Eye (tissue), 1 donor: ENCODE data around the gene MAK.
"Not testable (repeated sequence)": the region's sequence is repeated elsewhere in the genome, so short reads cannot be mapped to it uniquely, and the experiment has no call there.

Experiments
- DNase-seq: peaks from one replicate; pipeline ENCODE4 v3.0.0-alpha.2; 2015

MAK gene

DNA sequence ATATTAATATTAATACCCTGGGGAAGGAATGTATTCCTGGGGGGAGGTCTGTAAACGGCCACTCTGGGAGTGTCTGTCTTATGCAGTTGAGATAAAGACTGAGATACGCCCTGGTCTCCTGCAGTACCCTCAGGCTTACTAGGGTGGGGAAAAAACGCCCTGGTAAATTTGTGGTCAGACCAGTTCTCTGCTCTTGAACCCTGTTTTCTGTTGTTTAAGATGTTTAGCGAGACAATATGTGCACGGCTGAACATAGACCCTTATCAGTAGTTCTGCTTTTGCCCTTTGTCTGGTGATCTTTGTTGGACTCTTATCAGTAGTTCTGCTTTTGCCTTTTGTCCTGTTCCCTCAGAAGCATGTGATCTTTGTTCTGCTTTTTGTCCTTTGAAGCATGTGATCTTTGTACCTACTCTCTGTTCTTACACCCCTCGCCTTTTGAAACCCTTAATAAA, 15.5 kb upstream of the MAK start:
- not testable (repeated sequence) for DNase-seq

DNA sequence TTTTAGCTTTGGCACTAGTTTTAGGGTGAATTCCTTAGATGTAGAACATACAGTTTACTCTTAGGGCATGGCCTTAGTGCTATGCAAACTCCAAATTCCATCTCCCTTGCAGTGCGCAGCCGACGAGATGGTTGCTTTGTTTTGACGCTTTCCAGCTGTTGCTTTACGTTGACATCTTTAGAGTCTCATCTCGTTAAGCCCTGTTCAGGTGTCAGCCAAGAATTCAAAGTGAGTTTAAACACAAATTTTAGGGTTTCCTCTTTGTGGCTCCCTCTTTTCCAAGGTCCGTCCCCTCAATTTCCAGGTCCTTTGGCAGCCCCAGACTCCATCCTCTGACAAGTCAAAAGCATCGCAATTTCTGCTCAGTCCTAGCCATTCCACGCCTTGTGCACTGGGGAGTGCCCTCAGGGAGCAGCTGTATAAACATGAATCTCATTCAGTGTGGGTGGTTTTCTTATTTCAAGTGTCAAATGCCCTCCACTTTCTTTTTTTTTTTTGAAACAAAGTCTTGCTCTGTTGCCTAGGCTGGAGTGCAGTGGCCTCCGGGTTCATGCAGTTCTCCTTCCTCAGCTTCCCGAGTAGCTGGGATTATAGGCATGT, 14.1 kb upstream of the MAK start:
- no peak for DNase-seq

DNA sequence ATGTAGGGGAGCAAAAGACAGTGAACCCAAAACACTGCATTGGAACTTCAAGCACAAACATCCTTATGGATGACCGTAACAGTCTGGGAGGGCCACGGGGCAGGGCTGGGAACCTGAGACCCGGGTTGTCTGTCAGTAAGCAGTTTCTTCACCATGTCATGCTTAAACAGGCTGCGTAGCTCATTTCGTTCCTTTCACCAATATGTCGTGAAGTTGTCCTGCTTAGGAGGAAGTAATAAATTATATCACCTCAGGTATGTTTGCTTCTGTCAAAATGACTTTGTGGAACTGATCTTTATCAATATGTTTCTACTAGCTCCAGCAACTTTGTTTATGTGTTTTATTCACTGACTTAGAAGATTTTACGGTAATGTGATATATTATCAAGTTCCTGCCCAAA, 12.4 kb upstream of the MAK start:
- DNase-seq, result no peak

DNA sequence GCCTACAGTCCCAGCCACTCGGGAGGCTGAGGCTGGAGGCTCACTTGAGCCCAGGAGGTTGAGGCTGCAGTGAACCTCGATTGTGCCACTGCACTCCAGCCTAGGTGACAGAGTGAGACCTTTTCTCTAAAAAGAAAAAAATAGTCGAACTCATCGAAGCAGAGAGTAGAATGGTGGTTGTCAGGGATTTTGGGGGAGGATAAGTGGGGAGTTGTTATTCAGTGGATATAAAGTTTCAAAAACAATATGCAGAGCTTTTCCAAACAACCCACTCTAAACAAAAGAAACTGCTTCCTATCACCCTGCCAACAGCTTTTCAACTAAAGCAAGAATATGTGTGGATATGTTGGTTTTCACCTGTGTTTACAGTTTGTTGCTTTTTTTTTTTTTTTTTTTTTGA, 11.6 kb upstream of the MAK start:
- DNase-seq, result no peak

DNA sequence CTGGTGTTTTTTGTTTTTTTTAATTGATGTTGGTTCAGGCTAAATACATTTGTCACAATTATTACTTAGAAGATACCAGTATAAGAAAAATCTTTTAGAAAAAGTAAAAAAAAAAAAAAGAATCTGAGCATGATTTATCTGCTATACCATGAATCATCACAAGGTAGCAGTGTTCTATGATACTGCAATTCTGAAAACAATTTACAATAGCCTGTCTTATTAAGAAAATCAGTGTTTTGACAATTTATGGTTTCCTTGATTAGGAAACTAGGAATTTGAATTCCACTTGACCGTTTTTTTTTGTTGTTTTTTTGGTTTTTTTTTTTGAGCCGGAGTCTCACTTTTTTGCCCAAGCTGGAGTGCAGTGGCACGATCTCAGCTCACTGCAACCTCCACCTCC, 9.3 kb upstream of the MAK start:
- no peak for DNase-seq

DNA sequence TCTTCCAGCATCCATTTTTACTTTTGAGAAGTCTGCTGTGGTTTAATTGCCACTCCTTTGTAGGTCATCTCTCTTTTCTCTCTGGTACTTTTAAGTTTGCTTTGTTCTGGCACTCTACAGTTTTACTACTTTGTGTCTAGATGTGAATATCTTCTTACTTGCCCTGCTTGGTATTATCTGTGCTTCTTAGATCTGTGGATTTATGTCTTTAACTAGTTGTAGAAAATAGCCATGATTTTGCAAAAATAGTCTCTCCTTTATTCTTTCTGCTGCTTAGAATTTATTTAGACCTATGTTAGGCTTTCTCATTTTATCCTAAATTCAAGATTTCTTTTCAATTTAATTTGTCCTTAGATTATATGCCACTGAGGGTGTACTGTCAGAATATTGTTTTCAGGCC, 5.2 kb upstream of the MAK start:
- DNase-seq, result no peak

DNA sequence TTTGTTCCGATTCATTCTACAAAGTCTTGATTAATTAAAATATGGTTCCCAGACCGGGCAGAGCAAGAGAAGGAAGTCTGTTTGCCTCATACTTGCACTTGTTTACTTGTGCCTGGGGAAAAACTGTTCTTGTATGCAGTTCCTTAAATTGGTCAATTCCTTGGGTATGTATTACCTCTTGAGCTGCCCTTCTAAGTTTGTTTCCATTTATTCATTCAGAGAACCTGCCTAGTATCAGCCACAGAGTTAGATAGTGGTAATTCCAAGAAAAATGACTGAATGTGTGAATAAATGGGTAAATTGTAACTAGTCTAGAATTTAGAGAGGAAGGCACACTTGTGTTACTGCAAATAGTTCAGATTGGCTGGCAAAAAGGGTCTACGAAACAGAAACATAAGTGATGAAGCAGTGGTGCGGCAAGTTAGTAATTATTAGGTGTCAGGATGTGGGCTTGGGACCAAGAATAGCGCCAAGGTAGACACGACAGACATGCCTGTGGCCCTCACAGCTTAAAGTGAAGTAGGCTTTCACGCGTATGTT, 525 bp upstream of the MAK start:
- no peak for DNase-seq

DNA sequence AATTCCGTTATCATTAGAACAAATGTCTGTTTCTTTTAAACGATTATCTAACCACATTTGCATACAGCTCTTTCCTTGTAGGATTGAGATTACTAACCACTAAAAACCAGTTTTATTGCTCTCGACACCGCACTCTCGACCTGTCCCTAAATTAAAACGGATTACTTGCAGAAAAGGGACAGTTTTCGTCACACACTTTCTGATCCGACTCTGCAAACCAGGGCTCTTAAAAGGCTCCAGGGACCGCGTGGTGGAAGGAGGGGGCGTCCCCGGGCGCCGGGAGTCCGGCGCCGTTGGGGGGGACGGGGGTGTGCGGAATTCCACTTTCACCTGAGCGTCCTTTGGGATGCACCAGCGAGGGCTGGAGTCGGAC, 731 bp downstream of the MAK start:
- DNase-seq, result no peak

DNA sequence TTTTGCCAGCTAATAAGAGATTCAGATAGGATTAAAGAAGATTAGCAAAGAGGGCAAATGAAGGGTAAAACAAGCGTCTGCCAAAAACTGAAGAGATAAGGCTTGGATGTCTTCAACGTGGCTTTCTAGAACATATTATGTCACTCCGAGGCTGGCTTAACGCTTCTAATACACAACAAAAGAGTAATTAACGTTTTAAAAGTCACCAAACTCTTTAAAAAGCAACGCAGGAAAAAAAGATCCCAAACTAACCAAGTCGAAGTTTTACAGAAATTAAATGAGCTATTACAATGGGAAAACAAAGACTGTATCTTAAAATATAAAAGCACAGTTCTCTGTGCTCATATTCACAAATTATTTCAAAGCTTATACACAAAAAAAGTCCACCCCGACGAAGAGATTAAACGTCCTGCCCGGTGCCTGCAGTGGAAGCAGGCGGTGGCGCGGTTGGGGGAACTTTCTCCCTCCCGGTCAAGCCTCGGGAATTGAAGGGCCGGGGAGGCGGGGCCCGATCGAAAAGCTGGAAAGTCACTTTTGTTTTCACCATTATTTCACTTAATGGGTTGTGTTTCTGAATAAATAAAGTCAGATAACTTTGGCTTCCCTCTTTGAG, 1.2 kb downstream of the MAK start:
- DNase-seq, result peak; percentile 67

DNA sequence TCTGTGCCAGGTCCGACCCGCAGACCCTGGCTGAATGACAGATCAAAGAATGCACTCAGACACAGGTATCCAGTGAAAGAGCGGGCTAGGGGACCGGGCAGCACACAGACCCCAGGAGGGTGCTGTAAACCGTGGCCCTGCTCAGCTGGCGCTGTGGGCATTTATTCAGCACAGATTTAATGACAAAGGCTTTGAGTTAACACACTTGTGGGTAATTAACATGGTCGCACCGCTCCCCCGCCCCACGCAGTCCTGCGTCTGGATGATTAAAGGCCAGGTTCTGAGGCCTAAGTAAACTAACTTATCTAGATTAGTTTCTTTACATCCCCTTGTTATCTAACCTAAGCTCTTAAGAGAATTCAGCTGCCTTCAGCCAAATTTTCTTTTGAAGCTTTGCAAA, 3.5 kb downstream of the MAK start:
- DNase-seq, result no peak

DNA sequence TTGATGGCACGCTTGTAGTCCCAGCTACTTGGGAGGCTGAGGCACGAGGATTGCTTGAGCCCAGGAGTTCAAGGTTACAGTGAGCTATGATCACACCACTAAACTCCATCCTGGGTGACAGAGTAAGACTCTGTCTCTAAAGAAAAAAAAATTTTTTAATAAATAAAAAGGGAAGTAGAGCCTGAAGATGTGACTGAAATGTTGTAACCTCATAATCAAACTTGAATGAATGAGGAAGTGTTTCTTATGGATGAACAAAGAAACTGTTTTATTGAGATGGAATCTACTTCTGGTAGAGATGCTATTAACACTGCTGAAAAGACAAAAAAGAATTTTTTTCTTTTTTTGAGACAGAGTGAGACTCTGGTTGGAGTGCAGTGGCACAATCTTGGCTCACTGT, 6.7 kb downstream of the MAK start:
- no peak for DNase-seq

DNA sequence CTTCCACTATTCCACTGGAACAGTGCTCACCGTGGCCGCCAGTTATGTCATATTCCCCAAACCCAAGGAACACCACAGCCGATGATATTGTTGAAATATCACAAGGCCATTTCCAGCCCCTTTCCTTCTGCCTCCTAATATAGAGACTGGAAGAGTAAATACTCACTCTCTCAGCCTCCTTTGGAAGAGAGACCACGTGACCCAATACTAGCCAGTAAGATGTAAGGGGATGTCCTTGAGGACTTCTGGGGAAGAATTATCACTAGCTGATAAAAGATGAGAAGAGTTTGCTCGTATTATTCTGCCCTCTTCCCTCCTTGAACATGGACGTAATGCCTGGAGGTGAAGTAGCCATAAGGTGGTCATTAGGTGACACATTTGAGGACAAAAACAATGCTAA, 13.5 kb downstream of the MAK start:
- DNase-seq, result no peak

DNA sequence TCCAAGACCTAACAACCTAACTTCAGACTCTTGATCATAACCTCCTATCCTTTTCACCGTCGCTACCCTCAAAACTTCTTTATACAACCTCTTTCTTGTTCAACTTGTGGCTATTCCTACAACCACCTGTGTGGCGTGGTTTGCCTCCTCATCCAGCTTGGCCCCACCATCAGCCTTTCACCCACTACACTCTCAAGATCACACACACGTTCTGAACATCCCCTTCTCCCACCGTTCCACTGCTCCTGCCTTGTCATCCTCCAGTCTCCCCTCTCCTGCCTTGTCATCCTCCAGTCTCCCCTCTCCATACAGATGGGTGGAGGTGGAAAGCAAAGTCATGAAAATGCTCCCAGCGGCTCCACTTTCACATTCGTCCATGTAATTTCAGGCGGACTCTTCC, 14.0 kb downstream of the MAK start:
- DNase-seq, result no peak

DNA sequence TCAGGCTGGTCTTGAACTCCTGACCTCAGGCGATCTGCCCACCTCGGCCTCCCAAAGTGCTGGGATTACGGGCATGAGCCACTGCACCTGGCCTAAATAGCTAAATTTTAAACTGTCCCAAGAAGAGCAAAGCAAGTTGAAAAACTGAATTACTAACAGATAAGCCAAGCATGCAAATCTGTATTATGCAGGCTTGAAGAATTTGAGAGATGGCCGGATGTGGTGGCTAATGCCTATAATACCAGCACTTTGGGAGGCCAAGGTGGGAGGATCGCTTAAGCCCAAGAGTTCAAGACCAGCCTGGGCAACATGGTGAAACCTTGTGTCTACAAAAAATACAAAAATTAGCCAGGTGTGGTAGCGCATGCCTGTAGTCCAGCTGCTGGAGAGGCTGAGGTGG, 24.2 kb downstream of the MAK start:
- DNase-seq, result not testable (repeated sequence)

DNA sequence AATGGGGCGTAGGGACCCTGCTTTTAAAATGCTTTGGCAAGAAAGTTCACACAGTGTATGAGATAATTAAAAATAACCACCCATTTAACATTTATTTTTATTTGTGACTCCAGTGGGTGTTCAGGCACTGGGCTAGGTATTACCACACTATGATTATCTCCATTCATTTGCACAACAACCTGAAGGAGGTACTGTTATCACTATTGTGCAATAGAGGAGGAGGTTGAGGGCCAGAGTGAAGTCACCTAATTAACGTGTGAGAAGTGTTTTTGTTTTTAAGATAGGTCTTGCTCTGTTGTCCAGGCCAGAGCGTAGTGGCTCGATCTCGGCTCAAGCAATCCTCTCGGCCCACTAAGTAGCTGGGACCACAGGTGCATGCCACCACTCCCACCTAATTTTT, 29.2 kb downstream of the MAK start:
- DNase-seq, result no peak

DNA sequence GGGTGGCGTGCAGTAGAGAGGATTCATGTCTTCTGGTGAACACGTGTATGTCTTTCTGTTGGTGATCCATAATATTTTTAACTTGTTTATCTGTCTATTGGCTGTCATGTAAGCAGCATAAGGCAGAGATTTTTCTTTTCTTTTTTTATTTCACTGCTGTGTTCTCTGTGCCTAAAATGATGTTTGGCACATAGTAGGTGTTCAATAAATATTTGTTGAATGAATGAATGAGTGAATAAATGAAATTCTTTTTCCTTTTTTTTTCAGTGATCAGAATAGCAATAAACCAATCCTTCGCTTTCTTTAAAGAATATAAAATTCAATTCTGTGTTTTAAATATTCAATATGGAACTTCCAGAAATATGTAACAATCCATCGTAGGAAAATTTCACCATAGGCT, 30.0 kb downstream of the MAK start:
- no peak for DNase-seq

DNA sequence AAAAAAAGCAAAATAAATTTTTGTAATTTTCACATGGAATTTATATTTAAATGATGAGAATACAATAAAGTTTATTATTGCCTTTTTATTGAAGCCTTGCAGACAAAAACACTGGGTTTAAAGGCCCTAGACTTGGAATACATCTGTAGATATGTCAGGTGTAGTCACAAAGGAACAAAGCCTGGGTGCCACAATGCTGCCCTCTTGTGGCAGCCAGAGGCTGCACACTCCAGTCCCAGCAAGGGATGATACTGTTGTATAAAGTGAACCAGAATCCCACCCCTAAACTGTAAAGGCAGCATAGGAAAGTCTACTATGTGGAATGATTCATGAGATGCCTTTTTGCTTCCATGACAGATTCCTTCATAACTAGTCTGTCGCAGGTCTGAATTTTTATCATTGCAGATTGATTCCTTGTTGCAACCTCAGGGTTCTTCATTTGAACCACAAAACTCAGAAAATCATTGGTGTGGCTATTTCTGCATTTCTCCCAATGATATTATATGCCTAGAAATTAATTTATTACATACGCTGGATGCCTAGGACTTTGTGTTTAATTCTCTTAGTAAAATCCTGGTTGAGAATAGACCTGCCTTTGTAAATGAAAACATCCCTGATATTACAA, 37.0 kb downstream of the MAK start:
- DNase-seq, result peak; percentile 85

DNA sequence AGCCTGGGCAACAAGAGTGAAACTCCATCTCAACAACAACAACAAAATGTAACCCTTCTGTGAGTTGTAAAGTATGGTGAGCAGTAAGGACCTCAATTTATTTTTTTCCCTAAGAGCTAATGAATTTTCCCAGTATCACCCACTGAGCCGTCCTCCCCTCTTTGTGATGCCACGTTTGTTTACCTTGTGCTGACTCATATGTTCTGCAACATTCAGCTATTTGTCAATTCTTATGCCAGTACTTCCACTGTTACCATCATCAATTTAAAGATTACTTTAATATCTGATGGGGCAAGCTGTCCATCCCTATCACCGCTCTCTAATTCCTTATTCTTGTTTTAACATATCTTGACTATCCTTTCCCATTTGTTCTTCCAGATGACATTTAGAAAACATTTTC, 37.5 kb downstream of the MAK start:
- DNase-seq, result no peak

DNA sequence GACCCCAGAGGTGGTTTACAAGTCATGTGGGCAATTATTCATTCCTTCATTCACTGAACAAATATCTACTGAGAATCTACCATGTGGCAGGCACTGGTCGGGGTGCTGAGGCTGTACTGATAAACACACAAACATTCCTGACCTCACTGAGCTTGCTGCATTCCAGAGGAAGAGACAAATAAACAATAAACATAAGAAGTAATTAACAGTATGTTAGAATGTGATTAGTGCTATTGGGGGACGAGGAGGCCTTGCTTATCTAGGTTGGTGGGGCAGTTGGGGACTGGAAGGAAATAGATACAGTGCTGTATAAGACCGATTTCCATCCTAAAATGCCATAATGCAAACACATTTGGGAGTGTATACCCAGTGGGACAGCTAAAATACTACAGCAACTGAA, 44.1 kb downstream of the MAK start:
- DNase-seq, result no peak

DNA sequence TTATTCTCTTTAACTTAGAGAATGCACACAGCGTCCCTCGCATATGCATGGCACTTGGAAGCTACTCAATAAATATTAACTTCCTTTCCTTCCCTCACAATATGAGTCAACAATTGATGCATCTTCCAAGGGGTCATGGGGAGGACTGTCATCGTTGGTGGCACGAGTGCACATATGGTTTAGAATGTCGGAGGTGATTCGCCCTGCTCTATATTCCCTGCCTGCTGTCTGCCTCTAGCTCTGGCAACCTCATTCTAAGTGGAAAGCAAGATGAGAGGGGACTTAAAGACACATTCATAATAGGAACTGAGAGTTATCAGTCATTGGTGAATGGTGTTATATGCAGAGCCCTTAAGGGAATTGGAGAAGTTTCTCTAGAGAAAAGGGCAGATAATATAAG, 44.6 kb downstream of the MAK start:
- DNase-seq, result no peak

DNA sequence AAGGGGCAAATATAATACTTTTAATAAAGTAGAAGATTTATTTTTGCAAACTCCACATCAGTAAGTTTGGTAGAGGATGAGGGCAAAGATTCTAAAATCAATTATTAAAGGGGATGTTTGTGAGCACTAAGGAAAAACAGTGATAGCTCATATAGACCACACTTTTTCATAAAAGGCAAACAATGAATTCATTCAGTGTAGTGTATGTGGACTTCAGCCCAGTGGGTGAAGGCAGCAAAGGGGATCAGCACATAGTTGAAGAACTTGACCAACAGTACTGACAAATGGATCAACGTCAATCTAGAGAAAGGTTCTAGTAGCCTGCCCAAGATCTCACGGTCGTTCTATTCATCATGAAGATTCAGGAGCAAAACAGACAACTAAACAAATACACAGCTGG, 45.3 kb downstream of the MAK start:
- DNase-seq, result no peak

DNA sequence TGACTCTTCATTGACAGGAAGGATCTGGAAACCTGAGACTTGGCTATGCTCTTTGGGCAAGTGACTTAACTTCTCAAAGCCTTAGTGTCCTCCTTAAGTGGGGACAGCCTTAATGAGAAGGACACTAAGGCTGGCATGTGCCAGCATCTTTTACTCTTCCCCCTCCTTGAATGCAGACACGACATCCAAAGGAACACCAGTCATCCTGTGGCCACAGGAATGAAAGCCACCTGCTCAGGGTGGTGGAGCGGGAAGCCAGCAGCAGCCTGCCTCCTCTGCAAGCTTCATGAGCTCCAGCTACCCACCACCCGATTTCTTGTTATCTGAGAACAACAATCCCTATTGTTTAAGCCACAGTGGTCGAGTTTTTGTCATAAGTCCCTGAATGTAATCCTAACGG, 46.2 kb downstream of the MAK start:
- no peak for DNase-seq

DNA sequence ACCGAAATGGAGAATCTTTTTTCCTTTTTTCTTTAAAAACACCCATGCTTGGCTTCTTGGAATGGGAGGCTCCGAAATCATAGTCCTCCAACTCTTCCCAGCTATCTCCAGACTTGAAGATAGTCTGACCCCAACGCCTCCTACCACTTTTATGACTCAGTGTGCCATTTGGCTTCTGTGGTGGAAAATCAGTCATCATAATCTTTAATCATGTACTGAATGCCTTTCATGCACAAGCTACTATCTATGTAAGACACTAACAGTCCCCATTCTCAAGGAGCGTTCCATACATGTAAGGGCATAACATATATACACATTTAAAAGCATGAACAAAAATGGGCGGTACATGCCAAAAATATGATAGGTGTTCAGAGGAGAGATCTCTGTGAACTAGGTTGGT, 46.7 kb downstream of the MAK start:
- no peak for DNase-seq

DNA sequence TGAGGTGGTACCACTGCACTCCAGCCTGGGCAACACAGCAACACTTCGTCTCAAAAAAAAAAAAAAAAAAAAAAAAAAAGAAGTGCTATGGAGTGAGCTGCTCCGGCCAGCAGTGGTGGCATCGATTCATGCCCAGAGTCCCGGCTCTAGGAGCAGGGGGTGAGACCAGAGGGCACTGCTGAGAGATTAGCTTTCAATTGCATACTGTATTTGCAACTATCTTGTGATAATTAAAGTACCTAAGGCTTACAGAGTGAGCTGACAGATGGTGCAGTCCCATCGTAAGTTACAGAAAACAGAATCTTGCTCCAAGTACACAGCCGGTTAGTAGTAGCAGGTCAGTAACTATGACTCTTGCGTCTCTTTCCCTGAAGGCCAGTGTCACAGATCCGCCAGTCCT, 59.3 kb downstream of the MAK start:
- DNase-seq, result no peak

DNA sequence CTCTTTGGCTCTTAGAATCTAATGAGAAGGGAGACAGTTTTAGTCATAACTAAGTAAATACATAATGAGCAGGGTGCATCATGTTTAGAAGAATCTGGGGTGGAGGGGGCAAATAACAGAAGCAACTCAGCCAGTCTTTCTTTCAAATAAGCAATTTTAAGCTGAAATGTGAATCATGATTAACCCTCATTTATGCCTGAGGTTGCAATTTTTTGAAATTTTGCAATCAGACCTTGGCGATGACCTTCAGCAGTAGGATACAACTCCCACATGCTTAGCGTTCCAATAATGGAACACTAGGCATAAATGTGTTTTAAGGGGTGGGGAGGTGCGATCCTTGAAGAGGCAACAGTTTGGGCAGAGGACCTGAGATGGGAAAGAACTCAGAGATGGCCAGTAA, 60.1 kb downstream of the MAK start:
- no peak for DNase-seq
